Fibroblast of lung (primary cell): ENCODE data around the gene TPST2. TPM values are rescaled to one million over a fixed set of nuclear protein-coding genes. Genes with fewer than 3 reads are reported as not detected.

Source experiments
- DNase-seq, 2 donors: peaks; one replicate each; pipeline versions ENCODE4 v3.0.0 to v3.0.0-alpha.2; 2010; ENCODE audit warnings: low read depth in 2 of 2
- H2AFZ ChIP-seq: 2 replicates; pipeline ENCODE4 v1.5.1; 2012; ENCODE audit warnings: low read length, control low read depth, inconsistent platforms
- H3K27ac ChIP-seq: 2 replicates; pipeline ENCODE4 v1.5.1; 2011; ENCODE audit warnings: low read length, control low read depth; ENCODE audit not compliant: insufficient read depth
- H3K27me3 ChIP-seq: 2 replicates; pipeline ENCODE4 v1.5.1; 2011; ENCODE audit warnings: mild to moderate bottlenecking, low read length; ENCODE audit not compliant: control insufficient read depth, insufficient read depth
- H3K36me3 ChIP-seq: 2 replicates; pipeline ENCODE4 v1.5.1; 2011; ENCODE audit warnings: low read length; ENCODE audit not compliant: control insufficient read depth, insufficient read depth
- H3K4me1 ChIP-seq: 2 replicates; pipeline ENCODE4 v1.5.1; 2011; ENCODE audit warnings: low read length; ENCODE audit not compliant: control insufficient read depth, insufficient read depth; ENCODE audit errors: extremely low read depth
- H3K4me2 ChIP-seq: 2 replicates; pipeline ENCODE4 v1.5.1; 2011; ENCODE audit warnings: low read length, control low read depth; ENCODE audit not compliant: insufficient read depth; ENCODE audit errors: extremely low read depth
- H3K4me3 ChIP-seq, 4 experiments: fragments of 200-600 bp in 1 of 4; sonication (generic) in 1 of 4; replicated peaks in 1 of 4; 2 replicates each; pipeline ENCODE4 v1.5.1; 2011 to 2016; ENCODE audit warnings: low read length in 4 of 4, low read depth in 3 of 4, mild to moderate bottlenecking in 3 of 4, control low read depth in 2 of 4, inconsistent platforms in 1 of 4, mixed read lengths in 1 of 4; ENCODE audit not compliant: insufficient read depth in 1 of 4; ENCODE audit errors: control extremely low read depth in 1 of 4
- H3K79me2 ChIP-seq: 2 replicates; pipeline ENCODE4 v1.5.1; 2012; ENCODE audit warnings: mild to moderate bottlenecking, low read length, inconsistent platforms; ENCODE audit not compliant: control insufficient read depth, insufficient read depth
- H3K9ac ChIP-seq: 2 replicates; pipeline ENCODE4 v1.5.1; 2011; ENCODE audit warnings: mild to moderate bottlenecking, low read length, control low read depth; ENCODE audit not compliant: insufficient read depth
- H3K9me3 ChIP-seq: 2 replicates; pipeline ENCODE4 v1.5.1; 2012; ENCODE audit warnings: low read depth, low read length; ENCODE audit not compliant: control insufficient read depth, insufficient read depth
- H4K20me1 ChIP-seq: 2 replicates; pipeline ENCODE4 v1.5.1; 2011; ENCODE audit warnings: low read length; ENCODE audit not compliant: control insufficient read depth, insufficient read depth; ENCODE audit errors: extremely low read depth
- CTCF ChIP-seq, 2 donors: IDR thresholded peaks in 1 of 2; conservative IDR thresholded peaks in 1 of 2; 1 replicate in 1 of 2; 2 replicates in 1 of 2; pipeline ENCODE4 v1.5.1; 2011 to 2012; ENCODE audit warnings: low read length in 2 of 2, control low read depth in 1 of 2, inconsistent platforms in 1 of 2, low read depth in 1 of 2, mild to moderate bottlenecking in 1 of 2
- EZH2 ChIP-seq: IDR thresholded peaks from 2 replicates; pipeline ENCODE4 v1.5.1; 2012; ENCODE audit warnings: low read length, control low read depth, mild to moderate bottlenecking; ENCODE audit errors: missing control alignments
- polyA plus RNA-seq, 2 donors: library from polyadenylated mRNA; depleted of rRNA in 1 of 2; stranded (reverse) in 1 of 2; unstranded in 1 of 2; fragments of >200 nt; gene quantifications; 2 replicates each; pipeline ENCODE4 v1.2.1, GENCODE V29; 2011 to 2012; ENCODE audit warnings: missing spikeins in 1 of 2
- total RNA-seq: library from RNA; depleted of rRNA; stranded (reverse); fragments of >200 nt; gene quantifications from 2 replicates; pipeline ENCODE4 v1.2.1, GENCODE V29; 2014

TPST2 gene
- total and polyA plus RNA-seq, 2 donors (not counting 1 experiment from before 2014, with no cell fraction given): 32.5 to 35.0 TPM

GRCh38 chr22:26536762-26537134 lies 53.2 kb downstream of the TPST2 start:
- H3K27ac ChIP-seq: no peak overlapping the region
- no peaks in the 10 kb centered on the region for H4K20me1 ChIP-seq
- no peaks in the 10 kb centered on the region for H3K79me2 ChIP-seq
- no peaks in the 10 kb centered on the region for H3K4me1 ChIP-seq
- H3K4me3 ChIP-seq: no peak overlapping the region
- no peak for DNase-seq
- no peaks in the 10 kb centered on the region for H3K27me3 ChIP-seq
- no peak for TF ChIP-seq EZH2
- no peaks in the 10 kb centered on the region for H3K9me3 ChIP-seq
- no peak overlapping the region for H3K9ac ChIP-seq
- H2AFZ ChIP-seq: no peak overlapping the region
- no peak overlapping the region for H3K4me2 ChIP-seq
- peaks cover 8% of the 10 kb centered on the region for H3K36me3 ChIP-seq

GRCh38 chr22:26536056-26536761 lies 53.7 kb downstream of the TPST2 start:
- H4K20me1 ChIP-seq: no peaks in the 10 kb centered on the region
- no peaks in the 10 kb centered on the region for H3K27me3 ChIP-seq
- DNase-seq: no peak
- TF ChIP-seq EZH2 (no peak), CTCF (conservative IDR thresholded peaks at IDR 0.05 in 1 of 2, IDR thresholded peaks at IDR 0.05 in 1 of 2; ENCODE audit: low read depth in 1 of 2, low read length in 2 of 2) (no peak)
- peaks cover 8% of the 10 kb centered on the region for H3K36me3 ChIP-seq
- no peak overlapping the region for H3K4me2 ChIP-seq
- no peaks in the 10 kb centered on the region for H3K4me1 ChIP-seq
- H3K9ac ChIP-seq: no peak overlapping the region
- no peak overlapping the region for H3K4me3 ChIP-seq
- H3K9me3 ChIP-seq: no peaks in the 10 kb centered on the region
- H3K27ac ChIP-seq: no peak overlapping the region
- H2AFZ ChIP-seq: no peak overlapping the region
- no peaks in the 10 kb centered on the region for H3K79me2 ChIP-seq

GRCh38 chr22:26535603-26535908 lies 54.4 kb downstream of the TPST2 start:
- no peaks in the 10 kb centered on the region for H4K20me1 ChIP-seq
- H3K79me2 ChIP-seq: no peaks in the 10 kb centered on the region
- no peak overlapping the region for H3K27ac ChIP-seq
- DNase-seq: no peak
- H2AFZ ChIP-seq: no peak overlapping the region
- H3K9me3 ChIP-seq: no peaks in the 10 kb centered on the region
- H3K36me3 ChIP-seq: peaks cover 4% of the 10 kb centered on the region
- H3K4me2 ChIP-seq: no peak overlapping the region
- TF ChIP-seq CTCF (conservative IDR thresholded peaks at IDR 0.05 in 1 of 2, IDR thresholded peaks at IDR 0.05 in 1 of 2; ENCODE audit: low read depth in 1 of 2, low read length in 2 of 2) (no peak), EZH2 (no peak)
- H3K4me1 ChIP-seq: no peaks in the 10 kb centered on the region
- no peak overlapping the region for H3K4me3 ChIP-seq
- H3K27me3 ChIP-seq: no peaks in the 10 kb centered on the region
- H3K9ac ChIP-seq: no peak overlapping the region
